Fibroblast of mammary gland (primary cell): ENCODE results near the gene ELAC1.

Source experiments
- DNase-seq: peaks from one replicate; pipeline ENCODE4 v3.0.0-alpha.2; 2010; ENCODE audit warnings: low read depth
- H3K4me3 ChIP-seq: 2 replicates; pipeline ENCODE4 v1.5.1; 2011; ENCODE audit warnings: low read depth, mild to moderate bottlenecking, low read length, moderate library complexity; ENCODE audit not compliant: control insufficient read depth
- TF ChIP-seq, protein P1 (sequence below): conservative IDR thresholded peaks from 2 replicates; pipeline ENCODE4 v1.5.1; 2011; ENCODE audit warnings: low read depth, low read length, inconsistent platforms; ENCODE audit not compliant: control insufficient read depth, insufficient read depth

Gene ELAC1, protein sequence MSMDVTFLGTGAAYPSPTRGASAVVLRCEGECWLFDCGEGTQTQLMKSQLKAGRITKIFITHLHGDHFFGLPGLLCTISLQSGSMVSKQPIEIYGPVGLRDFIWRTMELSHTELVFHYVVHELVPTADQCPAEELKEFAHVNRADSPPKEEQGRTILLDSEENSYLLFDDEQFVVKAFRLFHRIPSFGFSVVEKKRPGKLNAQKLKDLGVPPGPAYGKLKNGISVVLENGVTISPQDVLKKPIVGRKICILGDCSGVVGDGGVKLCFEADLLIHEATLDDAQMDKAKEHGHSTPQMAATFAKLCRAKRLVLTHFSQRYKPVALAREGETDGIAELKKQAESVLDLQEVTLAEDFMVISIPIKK

DNA sequence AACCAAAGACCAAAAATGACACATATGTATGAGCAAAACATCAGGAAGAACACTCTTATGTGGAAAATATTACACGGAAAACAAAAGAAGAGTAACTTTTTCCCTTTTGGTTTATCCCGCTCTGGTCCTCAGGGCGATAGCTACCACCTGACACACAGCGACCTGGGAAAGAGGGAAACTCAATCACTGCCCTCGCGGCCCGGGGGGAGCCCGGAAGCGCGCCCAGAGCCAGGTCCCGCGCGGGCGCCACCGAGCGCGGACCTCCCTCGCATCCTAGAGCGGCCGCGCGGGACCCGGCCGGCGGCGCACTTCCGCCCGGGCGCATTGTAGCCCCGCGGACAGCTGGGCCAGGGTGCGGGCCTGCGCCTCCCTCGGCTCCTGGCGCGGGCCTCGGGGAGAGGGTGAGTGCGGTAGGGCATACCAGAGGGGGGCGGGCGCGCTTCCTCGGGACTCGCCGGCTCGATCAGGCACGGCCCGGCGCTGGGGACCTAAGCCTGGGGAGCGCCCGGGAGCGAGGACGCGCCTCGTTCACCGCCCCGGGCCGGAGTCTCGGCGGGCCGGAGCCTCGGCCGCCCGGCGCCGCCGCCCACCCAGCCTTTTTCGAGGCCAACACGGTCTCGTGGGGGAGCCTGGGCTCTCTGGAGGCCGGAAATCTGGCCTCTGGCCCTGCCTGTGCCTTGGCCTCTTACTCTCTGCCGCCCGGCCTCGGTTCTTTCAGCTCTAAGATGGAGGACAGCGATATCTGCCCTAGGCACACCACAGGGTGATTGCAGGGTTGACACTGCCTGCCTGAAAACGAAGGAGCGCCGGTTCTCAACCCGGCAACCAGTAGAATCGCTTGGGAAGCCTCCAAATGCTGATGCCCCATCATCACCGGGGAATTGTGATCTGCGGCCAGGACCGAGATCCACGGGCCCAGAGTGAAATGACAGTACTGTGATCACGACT lies at the start of gene ELAC1:
ELAC1 (plus strand) TSS at position 327 of the 948 bp plus-strand sequence. CDS start 6,365 bp downstream, outside the sequence.
- peak within 1 kb of the TSS; percentile 67 for H3K4me3 ChIP-seq
- TF ChIP-seq, protein P1, sequence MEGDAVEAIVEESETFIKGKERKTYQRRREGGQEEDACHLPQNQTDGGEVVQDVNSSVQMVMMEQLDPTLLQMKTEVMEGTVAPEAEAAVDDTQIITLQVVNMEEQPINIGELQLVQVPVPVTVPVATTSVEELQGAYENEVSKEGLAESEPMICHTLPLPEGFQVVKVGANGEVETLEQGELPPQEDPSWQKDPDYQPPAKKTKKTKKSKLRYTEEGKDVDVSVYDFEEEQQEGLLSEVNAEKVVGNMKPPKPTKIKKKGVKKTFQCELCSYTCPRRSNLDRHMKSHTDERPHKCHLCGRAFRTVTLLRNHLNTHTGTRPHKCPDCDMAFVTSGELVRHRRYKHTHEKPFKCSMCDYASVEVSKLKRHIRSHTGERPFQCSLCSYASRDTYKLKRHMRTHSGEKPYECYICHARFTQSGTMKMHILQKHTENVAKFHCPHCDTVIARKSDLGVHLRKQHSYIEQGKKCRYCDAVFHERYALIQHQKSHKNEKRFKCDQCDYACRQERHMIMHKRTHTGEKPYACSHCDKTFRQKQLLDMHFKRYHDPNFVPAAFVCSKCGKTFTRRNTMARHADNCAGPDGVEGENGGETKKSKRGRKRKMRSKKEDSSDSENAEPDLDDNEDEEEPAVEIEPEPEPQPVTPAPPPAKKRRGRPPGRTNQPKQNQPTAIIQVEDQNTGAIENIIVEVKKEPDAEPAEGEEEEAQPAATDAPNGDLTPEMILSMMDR, result no peak
- DNase-seq, result peak; percentile 72

DNA sequence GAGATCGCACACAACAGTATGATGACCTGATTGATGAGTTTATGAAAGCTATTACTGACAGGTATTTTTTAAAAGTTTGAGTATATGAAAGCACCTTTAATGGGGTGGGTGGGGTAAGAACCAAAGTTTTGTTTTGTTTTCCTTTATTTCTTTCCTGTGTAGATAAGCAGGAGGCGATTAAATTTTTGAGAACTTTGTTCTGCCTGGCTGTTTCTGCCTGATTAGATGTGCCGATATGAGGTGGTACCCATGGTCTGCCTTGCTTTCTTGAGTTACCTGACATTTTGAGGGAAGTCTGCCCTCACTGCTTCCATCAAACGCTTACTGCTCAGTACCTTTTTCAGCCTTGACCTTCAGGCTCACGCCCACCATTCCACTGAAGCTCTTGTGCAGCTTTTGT lies 49.7 kb upstream of the ELAC1 start:
- no peak overlapping the region for H3K4me3 ChIP-seq
- DNase-seq, result no peak
- TF ChIP-seq, protein P1, result no peak

DNA sequence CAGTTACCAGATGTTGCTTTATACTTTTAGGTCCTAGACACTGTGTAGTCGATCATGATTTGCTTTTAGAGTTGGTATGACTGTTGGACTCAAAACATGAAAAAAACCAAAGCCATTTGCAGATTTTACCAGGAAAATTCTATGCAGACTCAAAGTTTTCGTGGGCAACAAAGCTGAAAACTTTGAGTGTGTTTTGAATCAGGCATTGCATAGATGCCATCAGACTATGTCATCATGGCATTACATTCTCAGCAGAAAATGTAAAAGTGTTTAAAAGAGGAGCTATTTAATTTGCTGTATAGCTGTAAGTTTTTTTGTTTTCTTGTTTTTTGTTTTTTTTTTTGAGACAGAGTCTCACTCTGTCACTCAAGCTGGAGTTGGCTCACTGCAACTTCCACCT lies 43.5 kb upstream of the ELAC1 start:
- TF ChIP-seq, protein P1, result no peak
- H3K4me3 ChIP-seq, result no peak overlapping the region
- DNase-seq, result no peak

DNA sequence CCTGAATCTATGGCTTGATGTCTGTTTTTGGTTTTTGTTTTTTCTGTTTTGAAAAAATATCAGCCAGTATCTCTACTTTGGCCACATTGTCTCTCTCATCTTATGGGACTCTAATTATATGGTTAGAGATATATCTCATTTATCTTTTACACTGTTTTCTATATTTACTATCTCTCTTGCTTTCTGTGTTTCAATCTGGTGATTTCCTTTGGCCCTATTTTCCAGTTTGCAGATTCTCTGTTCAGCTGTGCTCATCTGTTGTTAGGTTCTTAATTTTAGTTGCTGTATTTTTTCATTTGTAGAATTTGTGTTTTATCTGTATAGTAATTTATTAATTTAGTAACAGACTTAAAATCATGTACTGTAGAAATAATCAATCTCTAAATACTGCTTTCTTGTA lies 41.3 kb upstream of the ELAC1 start:
- DNase-seq, result no peak
- TF ChIP-seq, protein P1, result no peak
- no peak overlapping the region for H3K4me3 ChIP-seq

DNA sequence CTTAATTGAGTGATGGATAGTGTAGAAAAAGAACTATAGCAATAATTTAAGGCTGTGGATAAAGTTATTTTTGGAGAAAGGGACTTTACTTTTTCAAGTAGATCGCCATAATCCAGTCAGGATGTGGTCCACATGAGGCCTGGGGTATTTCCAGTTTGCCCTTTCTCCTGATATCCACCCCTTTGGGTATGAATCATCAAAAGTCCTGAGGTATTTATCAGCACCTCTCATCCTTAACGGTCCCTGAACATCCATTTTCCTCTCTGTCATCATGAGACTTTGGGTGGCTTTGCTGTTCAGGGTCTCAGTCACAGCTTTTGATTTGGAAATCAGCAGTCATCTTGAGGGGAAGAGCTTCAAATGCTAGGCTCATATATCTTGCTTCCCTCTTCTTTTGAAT lies 39.3 kb upstream of the ELAC1 start:
- TF ChIP-seq, protein P1, result no peak
- peak; percentile 42 for DNase-seq
- no peak overlapping the region for H3K4me3 ChIP-seq

DNA sequence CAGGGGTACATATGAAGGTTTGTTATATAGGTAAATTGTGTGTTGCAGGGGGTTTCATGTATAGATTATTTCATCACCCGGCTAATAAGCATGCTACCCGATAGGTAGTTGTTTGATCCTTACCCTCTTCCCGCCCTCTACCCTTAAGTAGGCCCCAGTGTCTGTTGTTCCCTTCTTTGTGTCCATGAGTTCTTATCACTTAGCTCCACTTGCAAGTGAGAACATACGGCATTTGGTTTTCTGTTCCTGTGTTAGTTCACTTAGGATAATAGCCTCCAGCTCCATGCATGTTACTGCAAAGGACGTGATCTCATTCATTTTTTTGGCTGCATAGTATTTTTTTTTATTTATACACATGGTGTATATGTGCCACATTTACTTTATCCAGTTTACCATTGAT lies 34.2 kb upstream of the ELAC1 start:
- TF ChIP-seq, protein P1, result no peak
- H3K4me3 ChIP-seq, result no peak overlapping the region
- DNase-seq, result no peak
